ENCODE results near the gene CEBPZ. TPM values are rescaled to one million over a fixed set of nuclear protein-coding genes. Genes with fewer than 3 reads are reported as not detected.

CEBPZ gene
- total RNA-seq, 1 experiment from 2014 or later = 47.8 TPM

GRCh38 chr2:37224063-37224462 is 7.3 kb downstream of the CEBPZ start (continued):
- TF ChIP-seq CTCF (IDR thresholded peaks at IDR 0.05 in 2 of 3, conservative IDR thresholded peaks at IDR 0.05 in 1 of 3; ENCODE audit: borderline replicate concordance in 1 of 3, insufficient read depth in 1 of 3, low read depth in 2 of 3, low read length in 2 of 3) (no peak), CBX3 (IDR thresholded peaks at IDR 0.05; ENCODE audit: low read depth) (no peak)

GRCh38 chr2:37223131-37223530 is 8.3 kb downstream of the CEBPZ start:
- CTCF ChIA-PET = no interaction called here
- Histone ChIP-seq H3K36me3 (ENCODE audit: control insufficient read depth in 1 of 2, insufficient read depth in 2 of 2, low read length in 2 of 2) (peaks cover 48 to 50% of the 10 kb centered on the region in 2 experiments), H3K4me3 (replicated peaks in 1 of 2; ENCODE audit: low read depth in 1 of 2, low read length in 2 of 2) (no peak overlapping the region), H3K27me3 (ENCODE audit: insufficient read depth, low read length) (no peaks in the 10 kb centered on the region), H4K20me1 (ENCODE audit: insufficient read depth) (peaks cover 7% of the 10 kb centered on the region; the same call in 1 of the 2 replicates), H3K9me2 (ENCODE audit: insufficient read depth) (no peaks in the 10 kb centered on the region), H3K4me2 (ENCODE audit: low read length) (no peak overlapping the region), H3K79me2 (ENCODE audit: insufficient read depth, low read length) (peaks cover 87% of the 10 kb centered on the region), H3K27ac (ENCODE audit: low read depth, low read length) (no peak overlapping the region), H3K9me3 (ENCODE audit: control insufficient read depth in 1 of 2, insufficient read depth in 1 of 2, low read depth in 1 of 2, low read length in 2 of 2) (no peaks in the 10 kb centered on the region), H2AFZ (ENCODE audit: low read depth, low read length, poor library complexity, severe bottlenecking) (no peak overlapping the region), H3K9ac (ENCODE audit: low read length) (no peak overlapping the region), H3K4me1 (ENCODE audit: control insufficient read depth in 1 of 2, insufficient read depth in 2 of 2, low read length in 2 of 2) (no peaks in the 10 kb centered on the region)
- TF ChIP-seq POLR2A (IDR thresholded peaks at IDR 0.05; ENCODE audit: borderline replicate concordance, extremely low read depth, insufficient read depth, insufficient read length) (no peak), ZFX (IDR thresholded peaks at IDR 0.05) (no peak), TCF7L2 (IDR thresholded peaks at IDR 0.05; ENCODE audit: borderline replicate concordance, extremely low read depth, insufficient read depth, insufficient read length) (no peak), SIN3A (IDR thresholded peaks at IDR 0.05; ENCODE audit: low read depth) (no peak), EZH2phosphoT487 (IDR thresholded peaks at IDR 0.05; ENCODE audit: borderline replicate concordance) (no peak)
- POLR2A ChIA-PET = no interaction called here
- intact Hi-C loops (cut with micrococcal nuclease) = no loop called here
- no TSS peak for BruUV-seq (replicated peaks)
- DNase-seq (ENCODE audit: low read depth, low spot score) (no peak), ATAC-seq (no peak)
- RAD21 ChIA-PET (ENCODE audit: low non-redundant PET in 1 of 2, low total read pairs in 2 of 2, uncharacterized antibody in 2 of 2, unreplicated experiment in 2 of 2) = no interaction called here
